Transverse colon (tissue), 4 donors: ENCODE data around the gene HERC2.
"Not testable (repeated sequence)": the region's sequence is repeated elsewhere in the genome, so short reads cannot be mapped to it uniquely, and the experiment has no call there.

Experiments used
- CTCF ChIP-seq, 5 experiments: fragments of 200-600 bp in 3 of 5; fragments of 450-650 bp in 2 of 5; sonication (generic) in 3 of 5; IDR thresholded peaks; 1 replicate in 2 of 5; 2 replicates in 3 of 5; pipeline ENCODE4 v1.5.1; 2016 to 2017; ENCODE audit warnings: antibody characterized with exemption in 5 of 5, inconsistent platforms in 3 of 5, mild to moderate bottlenecking in 2 of 5, moderate library complexity in 1 of 5
- POLR2A ChIP-seq: fragments of 450-650 bp; IDR thresholded peaks from one replicate; pipeline ENCODE4 v1.6.1; 2016; ENCODE audit warnings: antibody characterized with exemption, mild to moderate bottlenecking, moderate library complexity
- POLR2AphosphoS5 ChIP-seq, 3 donors: sonication (generic); formaldehyde crosslinking; IDR thresholded peaks; one replicate each; pipeline ENCODE4 v1.6.1; 2016; ENCODE audit warnings: antibody characterized with exemption in 3 of 3

DNA sequence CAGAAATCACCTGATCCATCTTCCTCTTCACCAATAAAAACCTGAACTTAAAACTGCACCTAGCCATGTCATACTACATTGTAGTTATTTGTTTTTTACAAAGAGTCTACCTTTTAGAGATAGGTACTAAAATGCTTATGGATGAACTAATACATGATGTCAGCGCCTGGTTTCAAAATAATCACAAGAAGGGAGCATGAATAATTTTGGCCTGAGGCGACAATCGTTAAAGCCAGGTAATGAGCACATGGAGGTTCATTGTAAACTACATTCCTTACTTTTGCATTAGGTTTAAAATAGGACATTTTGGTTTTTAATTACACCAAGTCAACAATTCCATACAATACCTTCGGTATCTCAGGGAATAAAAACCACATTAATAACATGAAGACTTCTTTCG, 125.4 kb downstream of the HERC2 start:
- not testable (repeated sequence) for TF ChIP-seq CTCF (IDR thresholded peaks at IDR 0.05); POLR2A; POLR2AphosphoS5 (IDR thresholded peaks at IDR 0.05)
